ENCODE measurements around the gene CCDC85B.
"Not testable (repeated sequence)": the region's sequence is repeated elsewhere in the genome, so short reads cannot be mapped to it uniquely, and the experiment has no call there.

Gene CCDC85B

DNA sequence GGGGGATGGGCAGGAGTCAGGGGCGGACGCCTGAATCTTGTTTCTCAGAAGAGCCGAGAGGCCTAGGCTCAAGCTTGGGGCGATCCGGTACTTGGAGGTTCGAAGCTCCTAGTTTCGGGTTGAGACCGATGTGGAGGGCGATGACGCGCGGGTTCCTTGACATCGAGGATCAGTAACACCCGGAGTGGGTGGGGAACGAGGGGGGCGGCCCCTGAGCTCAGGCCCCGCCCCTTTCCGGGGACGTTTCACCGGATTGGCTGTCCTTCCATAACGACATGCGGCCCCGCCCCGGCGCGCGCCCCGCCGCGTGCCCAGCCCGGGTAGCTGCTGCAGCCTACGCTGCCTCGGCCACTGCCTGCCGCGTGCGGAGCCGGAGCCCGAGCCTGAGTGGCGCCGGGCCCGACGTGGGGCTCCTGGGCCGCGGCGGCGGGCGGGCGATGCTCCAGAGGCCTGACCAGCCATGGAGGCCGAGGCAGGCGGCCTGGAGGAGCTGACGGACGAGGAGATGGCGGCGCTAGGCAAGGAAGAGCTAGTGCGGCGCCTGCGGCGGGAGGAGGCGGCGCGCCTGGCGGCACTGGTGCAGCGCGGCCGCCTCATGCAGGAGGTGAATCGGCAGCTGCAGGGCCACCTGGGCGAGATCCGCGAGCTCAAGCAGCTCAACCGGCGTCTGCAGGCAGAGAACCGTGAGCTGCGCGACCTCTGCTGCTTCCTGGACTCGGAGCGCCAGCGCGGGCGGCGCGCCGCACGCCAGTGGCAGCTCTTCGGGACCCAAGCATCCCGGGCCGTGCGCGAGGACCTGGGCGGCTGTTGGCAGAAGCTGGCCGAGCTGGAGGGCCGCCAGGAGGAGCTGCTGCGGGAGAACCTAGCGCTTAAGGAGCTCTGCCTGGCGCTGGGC is at the start of gene CCDC85B:
Gene CCDC85B (plus strand): TSS at position 350 of the 895 bp plus-strand sequence. CDS start 111 bp downstream, at position 461.
- peak; percentile 94 for DNase-seq (ENCODE audit: low spot score)

GRCh38 chr11:65842144-65842543 is 48.3 kb upstream of the CCDC85B start:
- DNase-seq (ENCODE audit: low spot score) = no peak

DNA sequence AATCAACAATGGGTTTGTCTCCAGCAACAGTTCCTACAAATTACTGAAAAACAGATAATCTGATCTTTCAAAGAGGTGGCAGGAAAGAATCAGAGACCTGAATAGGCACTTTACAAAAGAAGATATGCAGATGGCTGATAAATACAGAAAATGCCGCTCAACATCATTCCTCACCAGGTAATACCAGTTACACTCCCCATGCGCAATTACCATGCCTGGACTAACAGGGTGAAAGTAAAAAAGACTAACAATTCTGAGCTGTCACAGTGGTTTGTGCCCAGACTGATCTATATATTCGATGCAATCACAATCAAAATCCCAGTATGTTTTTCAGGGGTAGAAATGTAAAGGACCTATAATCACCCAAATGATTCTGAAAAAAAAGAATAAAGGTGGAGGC is 46.7 kb upstream of the CCDC85B start:
- DNase-seq (ENCODE audit: low spot score) = no peak

- no peak for DNase-seq (ENCODE audit: low spot score)
Observed at GRCh38 chr11:65844231-65844872, 46.1 kb upstream of the CCDC85B start.

- DNase-seq (ENCODE audit: low spot score) = no peak
Observed at GRCh38 chr11:65847746-65848145, 42.7 kb upstream of the CCDC85B start.

DNA sequence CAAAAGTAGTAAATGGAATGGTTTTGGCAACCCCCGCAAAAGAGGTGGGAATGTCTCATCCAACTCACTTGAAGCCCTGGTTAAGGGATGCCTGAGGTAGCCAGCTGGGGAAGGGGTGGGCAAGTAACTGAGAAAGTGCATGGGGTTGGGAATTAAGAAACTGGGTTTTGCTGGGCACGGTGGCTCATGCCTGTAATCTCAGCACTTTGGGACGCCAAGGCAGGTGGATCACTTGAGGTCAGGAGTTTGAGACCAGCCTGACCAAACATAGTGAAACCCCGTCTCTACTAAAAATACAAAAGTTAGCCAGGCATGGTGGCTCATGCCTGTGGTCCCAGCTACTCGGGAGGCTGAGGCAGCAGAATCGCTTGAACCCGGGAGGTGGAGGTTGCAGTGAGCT is 41.8 kb upstream of the CCDC85B start:
- DNase-seq (ENCODE audit: low spot score) = not testable (repeated sequence)

GRCh38 chr11:65849366-65849765 is 41.1 kb upstream of the CCDC85B start:
- no peak for DNase-seq (ENCODE audit: low spot score)

GRCh38 chr11:65849771-65850216 is 40.7 kb upstream of the CCDC85B start:
- DNase-seq (ENCODE audit: low spot score) = no peak

DNA sequence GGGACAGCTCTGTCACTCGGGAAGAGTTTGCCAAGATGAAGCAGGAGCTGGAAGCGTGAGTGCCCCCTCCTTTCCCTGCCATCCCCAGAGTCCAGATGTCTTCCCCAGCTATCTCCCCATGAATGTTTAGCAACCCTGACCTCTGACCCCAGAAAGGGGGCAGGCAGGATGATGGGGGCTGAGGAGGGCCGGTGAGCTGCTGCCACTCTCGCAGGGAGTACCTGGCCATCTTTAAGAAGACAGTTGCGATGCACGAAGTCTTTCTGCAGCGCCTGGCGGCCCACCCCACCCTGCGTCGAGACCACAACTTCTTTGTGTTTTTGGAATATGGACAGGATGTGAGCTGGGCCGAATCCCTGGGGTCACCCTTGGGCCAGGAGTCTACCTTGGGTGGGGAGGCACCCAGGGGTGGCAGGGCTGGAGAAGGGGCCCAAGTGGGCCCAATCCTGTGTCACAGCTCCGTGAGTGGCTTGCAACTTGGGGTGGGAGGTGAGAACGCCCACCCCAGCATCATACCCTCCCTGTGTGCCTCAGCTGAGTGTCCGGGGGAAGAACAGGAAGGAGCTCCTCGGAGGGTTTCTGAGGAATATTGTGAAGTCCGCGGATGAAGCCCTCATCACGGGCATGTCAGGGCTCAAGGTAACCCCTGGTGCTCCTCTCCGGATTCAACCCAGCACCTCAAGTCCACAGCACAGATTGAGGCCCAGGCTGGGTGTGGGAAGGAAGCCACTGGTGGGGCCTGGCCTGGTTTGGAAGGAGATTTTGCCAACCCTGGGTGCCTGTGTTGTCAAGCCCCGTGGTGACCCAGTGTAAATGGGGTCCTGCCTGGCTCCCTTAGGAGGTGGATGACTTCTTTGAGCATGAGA is 40.0 kb upstream of the CCDC85B start:
- DNase-seq (ENCODE audit: low spot score) = no peak

DNA sequence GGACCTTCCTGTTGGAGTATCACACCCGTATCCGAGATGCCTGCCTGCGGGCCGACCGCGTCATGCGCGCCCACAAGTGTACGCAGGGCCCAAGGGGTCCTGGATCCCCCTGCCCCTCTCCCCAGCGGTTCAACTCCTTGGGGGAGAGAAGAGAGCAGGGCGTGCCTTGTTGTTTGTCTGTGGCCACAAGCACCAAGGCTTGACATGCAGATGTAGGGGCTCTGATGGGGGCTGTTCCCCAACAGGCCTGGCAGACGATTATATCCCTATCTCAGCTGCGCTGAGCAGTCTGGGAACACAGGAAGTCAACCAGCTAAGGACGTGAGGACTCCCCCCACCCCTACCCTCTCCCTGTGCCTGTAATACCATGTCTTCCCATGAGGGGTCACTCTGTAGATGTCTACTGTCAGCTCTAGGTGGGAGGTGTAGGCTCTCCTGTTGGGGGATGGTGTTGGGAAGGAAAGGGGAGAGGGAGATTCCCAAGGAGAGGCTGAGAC is 39.3 kb upstream of the CCDC85B start:
- no peak for DNase-seq (ENCODE audit: low spot score)

DNA sequence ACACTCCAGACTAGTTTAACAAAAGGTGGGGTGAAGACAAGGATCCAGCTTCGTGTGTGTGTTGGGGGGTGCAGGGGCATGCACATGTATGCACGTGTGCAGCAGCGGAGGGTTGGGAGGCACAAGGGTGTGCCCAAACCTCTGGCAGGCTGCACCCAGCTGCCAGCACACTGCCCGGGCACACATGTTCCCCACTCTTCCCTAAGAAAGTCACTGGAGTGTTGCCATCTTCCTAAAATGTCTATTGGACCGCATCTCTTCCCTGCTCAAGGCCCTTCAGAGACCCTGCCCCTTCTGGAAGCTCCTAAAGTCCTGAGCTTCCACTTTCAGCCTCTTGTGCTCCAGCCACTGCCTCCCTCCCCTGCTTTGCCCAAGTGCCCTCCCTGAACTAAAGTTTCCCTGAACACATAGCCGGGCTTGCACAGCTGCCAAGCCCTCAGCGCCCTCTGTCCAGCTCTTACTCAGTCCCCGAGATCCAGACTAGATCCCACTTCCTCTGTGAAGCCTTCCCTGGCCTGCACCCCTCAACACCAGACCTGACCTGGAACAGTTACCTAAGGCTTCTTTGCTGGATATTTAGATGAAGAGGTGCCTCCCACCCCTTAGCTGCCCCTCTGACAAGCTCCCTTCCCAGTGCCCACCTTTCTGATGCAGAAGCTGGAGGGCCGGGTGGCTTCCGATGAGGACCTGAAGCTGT is 38.5 kb upstream of the CCDC85B start:
- no peak for DNase-seq (ENCODE audit: low spot score)

- DNase-seq (ENCODE audit: low spot score) = no peak
Observed at GRCh38 chr11:65852508-65853245, 37.8 kb upstream of the CCDC85B start.

GRCh38 chr11:65853246-65853979 is 37.1 kb upstream of the CCDC85B start:
- no peak for DNase-seq (ENCODE audit: low spot score)

- DNase-seq (ENCODE audit: low spot score) = no peak
Observed at GRCh38 chr11:65854161-65854592, 36.3 kb upstream of the CCDC85B start.

DNA sequence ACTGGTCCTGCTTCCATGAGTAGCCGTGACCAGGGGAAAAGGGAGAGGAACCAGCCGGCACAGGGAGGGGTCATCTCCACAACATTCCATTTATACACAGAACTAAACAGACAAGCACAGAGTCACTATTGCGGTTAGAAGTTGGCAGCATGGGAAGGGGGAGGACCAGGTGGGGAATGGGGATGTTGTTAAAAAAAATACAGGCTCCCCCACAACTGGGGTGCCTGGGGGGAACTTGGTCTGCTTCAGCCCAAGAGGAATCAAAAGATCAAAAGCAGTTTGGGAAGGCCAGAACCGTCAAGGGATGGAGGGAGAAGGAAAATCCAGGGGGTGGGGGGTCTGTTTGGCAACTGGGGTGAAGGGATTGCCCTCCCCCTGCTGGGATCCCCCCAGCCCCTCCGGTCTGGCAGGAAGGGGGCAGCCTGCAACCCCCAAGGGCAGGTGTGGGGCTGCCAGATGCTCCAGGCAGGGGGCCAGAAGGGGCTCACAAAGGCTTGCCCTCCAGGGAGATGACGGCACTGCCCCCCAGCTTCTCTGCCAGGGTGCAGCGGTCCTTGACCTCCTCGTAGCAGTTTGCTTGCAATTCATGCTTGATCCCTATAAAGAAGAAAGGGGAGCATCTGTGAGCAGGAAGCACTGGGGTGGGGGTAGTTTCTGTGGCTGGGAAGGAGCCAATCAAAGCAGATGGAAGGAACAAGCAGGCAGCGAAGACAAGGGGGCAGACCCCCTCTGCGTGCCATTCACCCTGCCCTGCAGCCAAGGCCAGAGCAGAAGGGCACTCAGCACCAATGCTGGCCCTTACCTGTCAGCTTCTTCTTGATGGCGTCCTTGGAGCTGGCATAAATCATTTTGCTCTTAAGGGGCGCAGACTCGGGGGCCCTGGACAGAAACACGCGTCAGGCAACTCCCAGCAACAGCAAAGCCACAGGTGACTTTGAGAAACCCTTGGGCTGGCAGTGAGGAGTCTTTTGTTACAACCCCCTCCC is 35.3 kb upstream of the CCDC85B start:
- DNase-seq (ENCODE audit: low spot score) = no peak

- DNase-seq (ENCODE audit: low spot score) = no peak
Observed at GRCh38 chr11:65855927-65856363, 34.5 kb upstream of the CCDC85B start.

DNA sequence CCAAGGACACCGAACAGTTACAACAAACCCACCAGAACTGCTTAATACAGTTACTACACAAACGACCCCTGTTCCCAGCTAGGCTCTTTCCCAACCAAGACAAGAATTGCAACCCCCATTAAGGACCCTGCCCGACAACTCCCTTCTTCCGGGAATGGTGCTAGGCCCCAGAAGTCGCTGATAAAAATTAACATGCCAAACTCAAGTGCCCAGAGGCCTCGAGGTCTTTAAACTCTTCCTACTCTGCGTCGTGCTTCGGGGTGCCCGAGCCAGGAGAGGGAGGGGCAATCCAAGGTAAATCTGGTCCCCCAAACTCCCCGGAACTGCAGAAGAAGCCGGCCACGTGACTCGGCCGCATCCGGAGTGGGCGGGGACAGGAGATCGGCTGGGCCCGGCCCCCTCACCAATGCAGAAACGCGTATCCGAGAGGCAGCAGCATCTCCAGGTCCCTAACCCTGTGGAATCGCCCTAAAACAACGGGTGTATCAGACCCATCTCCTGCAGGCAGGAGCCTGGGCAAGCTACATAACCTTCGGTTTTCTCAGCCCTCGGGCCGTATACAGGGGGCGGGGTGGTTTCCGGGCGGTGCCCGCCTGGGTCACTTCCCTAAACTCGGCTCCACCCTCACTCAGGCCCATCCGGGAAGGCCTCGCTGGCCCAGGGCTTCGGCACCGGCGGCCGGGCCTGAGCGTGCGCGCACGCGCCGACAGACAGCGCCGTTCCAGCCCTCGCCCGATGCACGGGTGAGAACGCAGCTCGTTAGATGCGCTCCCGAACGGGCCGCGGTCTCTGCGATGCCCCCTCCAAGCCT is 33.6 kb upstream of the CCDC85B start:
- peak; percentile 74 for DNase-seq (ENCODE audit: low spot score)

- no peak for DNase-seq (ENCODE audit: low spot score)
Observed at GRCh38 chr11:65857500-65857852, 33.0 kb upstream of the CCDC85B start.
